ENCODE measurements around the gene LCN10. TPM values are rescaled to one million over a fixed set of nuclear protein-coding genes. Genes with fewer than 3 reads are reported as not detected.

LCN10 gene
- total and polyA plus RNA-seq, 2 of the 13 experiments (the other 11 are each of a cell fraction or from before 2014, with no cell fraction given) = 0.53 to 0.61 TPM

DNA sequence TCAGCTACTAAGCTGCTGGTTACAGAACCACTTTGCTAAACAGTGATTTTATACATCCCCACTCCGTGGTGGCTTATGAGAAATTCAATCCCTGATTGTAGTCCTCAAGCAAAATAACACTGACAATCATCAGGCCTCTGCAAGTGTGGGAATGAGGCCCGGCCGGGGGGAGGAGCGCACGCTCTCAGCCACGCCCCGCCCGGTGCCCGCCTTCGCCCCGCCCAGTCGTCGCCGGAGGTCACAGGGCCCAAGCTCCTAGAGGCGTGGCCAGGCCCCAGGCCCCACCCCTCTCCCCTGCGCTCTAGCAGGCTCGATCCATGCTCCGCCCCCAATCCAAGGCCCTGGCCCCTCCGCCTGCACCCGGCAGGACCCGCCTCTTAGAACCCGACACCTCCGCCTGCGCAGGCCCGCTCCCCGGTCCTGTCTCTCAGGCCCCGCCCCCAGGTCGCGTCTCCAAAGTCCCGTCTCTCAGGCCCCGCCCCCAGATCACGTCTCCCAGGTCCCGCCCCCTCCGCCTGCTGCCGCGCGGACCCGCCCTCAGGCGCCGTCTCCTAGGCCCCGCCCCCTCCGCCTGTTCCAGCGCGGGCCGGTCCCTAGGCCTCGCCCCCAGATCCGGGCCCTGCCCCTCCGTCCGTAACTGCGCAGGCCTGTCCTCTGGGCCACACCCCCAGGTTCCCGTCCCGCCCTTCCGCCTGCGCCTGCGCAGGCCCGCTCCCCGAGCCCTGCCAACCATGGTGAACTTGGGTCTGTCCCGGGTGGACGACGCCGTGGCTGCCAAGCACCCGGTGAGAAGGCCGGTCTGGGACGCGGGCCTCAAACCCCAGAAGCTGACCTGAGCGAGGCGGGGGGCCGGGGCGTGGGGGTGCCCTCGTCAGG lies 48.1 kb upstream of the LCN10 start, which contains the start of gene TMEM141 (continued):
- TF ChIP-seq MAFK (conservative IDR thresholded peaks at IDR 0.05 in 1 of 2, IDR thresholded peaks at IDR 0.05 in 1 of 2; ENCODE audit: low read length in 2 of 2) (no peak), JDP2 (CRISPR knock-in tag; IDR thresholded peaks at IDR 0.05; ENCODE audit: borderline replicate concordance) (no peak), MTA1 (CRISPR knock-in tag; IDR thresholded peaks at IDR 0.05; ENCODE audit: borderline replicate concordance) (no peak), GLI4 (CRISPR knock-in tag; IDR thresholded peaks at IDR 0.05; ENCODE audit: borderline replicate concordance) (no peak), STAT5B (CRISPR knock-in tag; IDR thresholded peaks at IDR 0.05) (0 out of 2 replicates have a peak, but pooled peaks have one; percentile 70), EP300 (IDR thresholded peaks at IDR 0.05; ENCODE audit: low read depth in 2 of 2, low read length in 2 of 2) (no peak), EP300 (CRISPR knock-in tag; IDR thresholded peaks at IDR 0.05; ENCODE audit: borderline replicate concordance) (no peak), HNF1A (IDR thresholded peaks at IDR 0.05; ENCODE audit: low read depth) (peak; percentile 23; the same call in 1 of the 2 replicates), HNF1A (CRISPR knock-in tag; IDR thresholded peaks at IDR 0.05; ENCODE audit: borderline replicate concordance) (no peak), NR2F2 (IDR thresholded peaks at IDR 0.05; ENCODE audit: borderline replicate concordance, low read depth) (no peak), POLR2A (IDR thresholded peaks at IDR 0.05; ENCODE audit: insufficient read depth in 1 of 2, low read depth in 2 of 2, low read length in 2 of 2) (peak in 1 of 2 experiments; percentile 49; a peak in 1 of 4 replicates), MAFF (IDR thresholded peaks at IDR 0.05; ENCODE audit: low read depth, low read length) (no peak), SIN3A (IDR thresholded peaks at IDR 0.05; ENCODE audit: borderline replicate concordance, low read depth, low read length) (peak; percentile 48; the same call in 1 of the 2 replicates), MED13 (CRISPR knock-in tag; IDR thresholded peaks at IDR 0.05) (peak; percentile 34; the same call in 1 of the 2 replicates)
- TF ChIP-seq, protein P1, sequence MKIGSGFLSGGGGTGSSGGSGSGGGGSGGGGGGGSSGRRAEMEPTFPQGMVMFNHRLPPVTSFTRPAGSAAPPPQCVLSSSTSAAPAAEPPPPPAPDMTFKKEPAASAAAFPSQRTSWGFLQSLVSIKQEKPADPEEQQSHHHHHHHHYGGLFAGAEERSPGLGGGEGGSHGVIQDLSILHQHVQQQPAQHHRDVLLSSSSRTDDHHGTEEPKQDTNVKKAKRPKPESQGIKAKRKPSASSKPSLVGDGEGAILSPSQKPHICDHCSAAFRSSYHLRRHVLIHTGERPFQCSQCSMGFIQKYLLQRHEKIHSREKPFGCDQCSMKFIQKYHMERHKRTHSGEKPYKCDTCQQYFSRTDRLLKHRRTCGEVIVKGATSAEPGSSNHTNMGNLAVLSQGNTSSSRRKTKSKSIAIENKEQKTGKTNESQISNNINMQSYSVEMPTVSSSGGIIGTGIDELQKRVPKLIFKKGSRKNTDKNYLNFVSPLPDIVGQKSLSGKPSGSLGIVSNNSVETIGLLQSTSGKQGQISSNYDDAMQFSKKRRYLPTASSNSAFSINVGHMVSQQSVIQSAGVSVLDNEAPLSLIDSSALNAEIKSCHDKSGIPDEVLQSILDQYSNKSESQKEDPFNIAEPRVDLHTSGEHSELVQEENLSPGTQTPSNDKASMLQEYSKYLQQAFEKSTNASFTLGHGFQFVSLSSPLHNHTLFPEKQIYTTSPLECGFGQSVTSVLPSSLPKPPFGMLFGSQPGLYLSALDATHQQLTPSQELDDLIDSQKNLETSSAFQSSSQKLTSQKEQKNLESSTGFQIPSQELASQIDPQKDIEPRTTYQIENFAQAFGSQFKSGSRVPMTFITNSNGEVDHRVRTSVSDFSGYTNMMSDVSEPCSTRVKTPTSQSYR (CRISPR knock-in tag; IDR thresholded peaks at IDR 0.05; ENCODE audit: borderline replicate concordance) = peak; percentile 42; the same call in 1 of the 2 replicates
- TF ChIP-seq, protein P2, sequence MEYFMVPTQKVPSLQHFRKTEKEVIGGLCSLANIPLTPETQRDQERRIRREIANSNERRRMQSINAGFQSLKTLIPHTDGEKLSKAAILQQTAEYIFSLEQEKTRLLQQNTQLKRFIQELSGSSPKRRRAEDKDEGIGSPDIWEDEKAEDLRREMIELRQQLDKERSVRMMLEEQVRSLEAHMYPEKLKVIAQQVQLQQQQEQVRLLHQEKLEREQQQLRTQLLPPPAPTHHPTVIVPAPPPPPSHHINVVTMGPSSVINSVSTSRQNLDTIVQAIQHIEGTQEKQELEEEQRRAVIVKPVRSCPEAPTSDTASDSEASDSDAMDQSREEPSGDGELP (IDR thresholded peaks at IDR 0.05; ENCODE audit: borderline replicate concordance, low read depth) = peak; percentile 11; the same call in 1 of the 2 replicates
- TF ChIP-seq, protein P3, sequence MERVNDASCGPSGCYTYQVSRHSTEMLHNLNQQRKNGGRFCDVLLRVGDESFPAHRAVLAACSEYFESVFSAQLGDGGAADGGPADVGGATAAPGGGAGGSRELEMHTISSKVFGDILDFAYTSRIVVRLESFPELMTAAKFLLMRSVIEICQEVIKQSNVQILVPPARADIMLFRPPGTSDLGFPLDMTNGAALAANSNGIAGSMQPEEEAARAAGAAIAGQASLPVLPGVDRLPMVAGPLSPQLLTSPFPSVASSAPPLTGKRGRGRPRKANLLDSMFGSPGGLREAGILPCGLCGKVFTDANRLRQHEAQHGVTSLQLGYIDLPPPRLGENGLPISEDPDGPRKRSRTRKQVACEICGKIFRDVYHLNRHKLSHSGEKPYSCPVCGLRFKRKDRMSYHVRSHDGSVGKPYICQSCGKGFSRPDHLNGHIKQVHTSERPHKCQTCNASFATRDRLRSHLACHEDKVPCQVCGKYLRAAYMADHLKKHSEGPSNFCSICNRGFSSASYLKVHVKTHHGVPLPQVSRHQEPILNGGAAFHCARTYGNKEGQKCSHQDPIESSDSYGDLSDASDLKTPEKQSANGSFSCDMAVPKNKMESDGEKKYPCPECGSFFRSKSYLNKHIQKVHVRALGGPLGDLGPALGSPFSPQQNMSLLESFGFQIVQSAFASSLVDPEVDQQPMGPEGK (CRISPR knock-in tag; IDR thresholded peaks at IDR 0.05) = peak; percentile 40; the same call in 1 of the 2 replicates
- TF ChIP-seq, protein P4, sequence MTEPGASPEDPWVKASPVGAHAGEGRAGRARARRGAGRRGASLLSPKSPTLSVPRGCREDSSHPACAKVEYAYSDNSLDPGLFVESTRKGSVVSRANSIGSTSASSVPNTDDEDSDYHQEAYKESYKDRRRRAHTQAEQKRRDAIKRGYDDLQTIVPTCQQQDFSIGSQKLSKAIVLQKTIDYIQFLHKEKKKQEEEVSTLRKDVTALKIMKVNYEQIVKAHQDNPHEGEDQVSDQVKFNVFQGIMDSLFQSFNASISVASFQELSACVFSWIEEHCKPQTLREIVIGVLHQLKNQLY (CRISPR knock-in tag; IDR thresholded peaks at IDR 0.05) = peak; percentile 55; the same call in 1 of the 2 replicates
